CD4-positive, alpha-beta T cell (primary cell): ENCODE data around the gene C1GALT1. TPM values are rescaled to one million over a fixed set of nuclear protein-coding genes. Genes with fewer than 3 reads are reported as not detected.
A peak's percentile ranks its signal among the peaks of the same experiment; 100 is the strongest.

Experiments used
- ATAC-seq: fragments of 200-7000 bp; cut with Tn5 transposase; one replicate; pipeline ENCODE4 v1.10.0; 2022; ENCODE audit warnings: mild to moderate bottlenecking; ENCODE audit not compliant: poor library complexity
- CTCF ChIA-PET: fragments of 350-600 bp; sonication (Branson Sonifier 250); formaldehyde crosslinking; loops from one replicate; lab custom pipeline; 2021; ENCODE audit warnings: antibody characterized with exemption, inconsistent platforms; lab: Charles Lee
- POLR2A ChIA-PET: fragments of 350-600 bp; sonication (Branson Sonifier 250); formaldehyde crosslinking; loops from one replicate; lab custom pipeline; 2021; ENCODE audit warnings: antibody characterized with exemption, inconsistent platforms; lab: Charles Lee
- DNase-seq, 14 experiments: peaks; one replicate each; pipeline ENCODE4 v3.0.0-alpha.2; 2013 to 2020; ENCODE audit warnings: mixed read lengths in 2 of 14
- H3K27ac ChIP-seq, 2 donors: one replicate each; pipeline versions ENCODE4 v1.5.1 to v1.7.0; 2013; ENCODE audit warnings: low read length in 2 of 2, low read depth in 1 of 2, mild to moderate bottlenecking in 1 of 2
- H3K27me3 ChIP-seq, 2 experiments: 1 replicate in 1 of 2; 2 replicates in 1 of 2; pipeline versions ENCODE4 v1.6.1 to v1.7.0; 2013; ENCODE audit warnings: low read length in 2 of 2, control low read depth in 1 of 2, mild to moderate bottlenecking in 1 of 2, moderate library complexity in 1 of 2; ENCODE audit not compliant: insufficient read depth in 2 of 2, control insufficient read depth in 1 of 2
- H3K36me3 ChIP-seq: one replicate; pipeline ENCODE4 v1.6.1; 2013; ENCODE audit warnings: low read length, control low read depth; ENCODE audit not compliant: insufficient read depth
- H3K4me1 ChIP-seq: one replicate; pipeline ENCODE4 v1.6.1; 2013; ENCODE audit warnings: low read length, control low read depth; ENCODE audit not compliant: insufficient read depth
- H3K4me3 ChIP-seq: one replicate; pipeline ENCODE4 v1.5.1; 2013; ENCODE audit warnings: mild to moderate bottlenecking, low read length, moderate library complexity
- H3K9me3 ChIP-seq, 2 experiments: 1 replicate in 1 of 2; 2 replicates in 1 of 2; pipeline versions ENCODE4 v1.6.1 to v1.7.0; 2013; ENCODE audit warnings: low read length in 2 of 2, mild to moderate bottlenecking in 2 of 2, control low read depth in 1 of 2, moderate library complexity in 1 of 2; ENCODE audit not compliant: control insufficient read depth in 1 of 2, insufficient read depth in 1 of 2
- H3K27ac Mint-ChIP-seq: one replicate; pipeline ENCODE4 v1.8.0; 2020; ENCODE audit warnings: mixed read lengths
- H3K27me3 Mint-ChIP-seq: one replicate; pipeline ENCODE4 v1.8.0; 2021; ENCODE audit warnings: mixed read lengths
- H3K36me3 Mint-ChIP-seq: one replicate; pipeline ENCODE4 v1.8.0; 2021; ENCODE audit warnings: low read depth, mixed read lengths
- H3K4me1 Mint-ChIP-seq: one replicate; pipeline ENCODE4 v1.8.0; 2021; ENCODE audit warnings: low read depth, mixed read lengths
- H3K4me3 Mint-ChIP-seq: one replicate; pipeline ENCODE4 v1.8.0; 2020; ENCODE audit warnings: mild to moderate bottlenecking, mixed read lengths
- H3K9me3 Mint-ChIP-seq: one replicate; pipeline ENCODE4 v1.8.0; 2020; ENCODE audit warnings: mixed read lengths
- intact Hi-C, 2 experiments: fragments of 100-400 bp; cut with DNase I in 1 of 2; cut with micrococcal nuclease in 1 of 2; formaldehyde crosslinking; loops; one replicate each; pipeline versions ENCODE4 v1.15.1 to v1.9.0; 2023 to 2025; cut with DNase I, micrococcal nuclease
- total RNA-seq, 174 experiments: library from RNA in 2 of 174; stranded (reverse) in 2 of 174; gene quantifications; one replicate each; pipeline ENCODE4 v1.2.3 and lab custom pipeline; 2021 to 2026
- TF ChIP-seq, protein P1 (sequence below): fragments of 200-600 bp; IDR thresholded peaks from one replicate; pipeline ENCODE4 v1.8.0; 2022; ENCODE audit warnings: antibody characterized with exemption, mild to moderate bottlenecking

The C1GALT1 gene
- total RNA-seq, 2 experiments from 2014 or later, result 49.4 to 51.9 TPM

DNA sequence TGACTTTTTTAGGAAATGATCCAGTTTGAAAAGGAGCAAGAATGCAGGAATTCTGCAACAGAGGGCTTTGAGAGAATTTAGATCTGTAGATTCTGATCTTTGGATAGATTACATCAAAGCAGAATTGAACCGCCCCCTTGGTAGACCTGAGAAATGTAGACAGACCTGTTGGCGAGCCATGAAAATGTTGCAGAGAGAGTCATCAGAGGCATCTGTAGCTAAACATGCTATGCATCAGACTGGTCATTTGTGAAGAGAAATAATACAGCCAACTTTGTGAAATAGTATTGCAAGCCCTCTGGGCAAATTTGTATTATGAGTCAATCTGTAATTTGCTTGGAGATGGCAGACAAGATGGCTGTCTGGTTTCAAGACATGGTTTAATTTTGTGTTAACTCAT lies 4.3 kb upstream of the C1GALT1 start:
- Mint-ChIP-seq H3K36me3 (peaks cover 24% of the 10 kb centered on the region), H3K27ac (no peak overlapping the region), H3K9me3 (peaks cover 3% of the 10 kb centered on the region), H3K27me3 (no peaks in the 10 kb centered on the region), H3K4me3 (no peak overlapping the region), H3K4me1 (peaks cover 25% of the 10 kb centered on the region)
- Histone ChIP-seq H3K27me3 (no peaks in the 10 kb centered on the region), H3K9me3 (no peaks in the 10 kb centered on the region), H3K36me3 (no peaks in the 10 kb centered on the region), H3K4me1 (peaks cover 7% of the 10 kb centered on the region), H3K27ac (no peak overlapping the region), H3K4me3 (no peak overlapping the region)
- ATAC-seq, result no peak
- intact Hi-C loops, result loop anchor here in 1 of 2 experiments (1.0 kb wide), 1 partner anchor 362 kb away; no protein-coding TSS in a partner anchor
- ChIA-PET CTCF (interaction anchor here (1.1 kb wide), 1 partner anchor 10 kb away, joined by 3 read pairs; no protein-coding TSS in a partner anchor), POLR2A (interaction anchor here (1.1 to 2.4 kb wide), 2 partner anchors 18 to 72 kb away, joined by 4 to 8 read pairs; no protein-coding TSS in a partner anchor)
- TF ChIP-seq, protein P1, sequence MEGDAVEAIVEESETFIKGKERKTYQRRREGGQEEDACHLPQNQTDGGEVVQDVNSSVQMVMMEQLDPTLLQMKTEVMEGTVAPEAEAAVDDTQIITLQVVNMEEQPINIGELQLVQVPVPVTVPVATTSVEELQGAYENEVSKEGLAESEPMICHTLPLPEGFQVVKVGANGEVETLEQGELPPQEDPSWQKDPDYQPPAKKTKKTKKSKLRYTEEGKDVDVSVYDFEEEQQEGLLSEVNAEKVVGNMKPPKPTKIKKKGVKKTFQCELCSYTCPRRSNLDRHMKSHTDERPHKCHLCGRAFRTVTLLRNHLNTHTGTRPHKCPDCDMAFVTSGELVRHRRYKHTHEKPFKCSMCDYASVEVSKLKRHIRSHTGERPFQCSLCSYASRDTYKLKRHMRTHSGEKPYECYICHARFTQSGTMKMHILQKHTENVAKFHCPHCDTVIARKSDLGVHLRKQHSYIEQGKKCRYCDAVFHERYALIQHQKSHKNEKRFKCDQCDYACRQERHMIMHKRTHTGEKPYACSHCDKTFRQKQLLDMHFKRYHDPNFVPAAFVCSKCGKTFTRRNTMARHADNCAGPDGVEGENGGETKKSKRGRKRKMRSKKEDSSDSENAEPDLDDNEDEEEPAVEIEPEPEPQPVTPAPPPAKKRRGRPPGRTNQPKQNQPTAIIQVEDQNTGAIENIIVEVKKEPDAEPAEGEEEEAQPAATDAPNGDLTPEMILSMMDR, result no peak
- DNase-seq, result no peak

DNA sequence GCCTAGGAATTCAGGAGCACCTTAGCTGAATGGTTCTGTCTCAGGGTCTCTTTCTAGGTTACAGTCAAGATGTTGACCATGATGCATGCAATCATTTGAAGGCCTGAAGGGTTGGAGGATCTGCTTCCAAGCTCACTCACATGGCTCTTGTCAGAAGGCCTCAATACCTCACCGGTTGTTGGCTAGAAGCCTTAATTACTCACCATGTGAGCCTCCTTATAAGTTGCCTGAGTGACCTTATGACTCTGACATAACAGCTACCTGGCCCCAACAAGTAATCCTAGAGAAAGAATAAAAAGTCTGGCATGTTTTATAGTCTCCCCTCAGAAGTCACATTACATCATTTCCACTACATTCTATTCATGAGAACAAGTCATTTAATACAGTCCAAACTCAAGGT lies 3.4 kb upstream of the C1GALT1 start:
- no peak for DNase-seq
- H3K4me3 ChIP-seq, result no peak overlapping the region
- no peaks in the 10 kb centered on the region for H3K9me3 ChIP-seq
- ChIA-PET CTCF (interaction anchor here (1.1 kb wide), 1 partner anchor 11 kb away, joined by 3 read pairs; no protein-coding TSS in a partner anchor), POLR2A (interaction anchor here (1.1 kb wide), 1 partner anchor 73 kb away, joined by 4 read pairs; no protein-coding TSS in a partner anchor)
- H3K27ac Mint-ChIP-seq, result no peak overlapping the region
- H3K9me3 Mint-ChIP-seq, result no peaks in the 10 kb centered on the region
- H3K4me1 ChIP-seq, result peaks cover 11% of the 10 kb centered on the region
- no peaks in the 10 kb centered on the region for H3K27me3 ChIP-seq
- H3K27me3 Mint-ChIP-seq, result no peaks in the 10 kb centered on the region
- no peak overlapping the region for H3K4me3 Mint-ChIP-seq
- no peak overlapping the region for H3K27ac ChIP-seq
- intact Hi-C loops, result loop anchor here in 1 of 2 experiments (1.0 kb wide), 1 partner anchor 361 kb away; no protein-coding TSS in a partner anchor
- H3K36me3 ChIP-seq, result no peaks in the 10 kb centered on the region
- ATAC-seq, result no peak
- H3K36me3 Mint-ChIP-seq, result peaks cover 29% of the 10 kb centered on the region
- H3K4me1 Mint-ChIP-seq, result peaks cover 25% of the 10 kb centered on the region
- TF ChIP-seq, protein P1, result no peak

DNA sequence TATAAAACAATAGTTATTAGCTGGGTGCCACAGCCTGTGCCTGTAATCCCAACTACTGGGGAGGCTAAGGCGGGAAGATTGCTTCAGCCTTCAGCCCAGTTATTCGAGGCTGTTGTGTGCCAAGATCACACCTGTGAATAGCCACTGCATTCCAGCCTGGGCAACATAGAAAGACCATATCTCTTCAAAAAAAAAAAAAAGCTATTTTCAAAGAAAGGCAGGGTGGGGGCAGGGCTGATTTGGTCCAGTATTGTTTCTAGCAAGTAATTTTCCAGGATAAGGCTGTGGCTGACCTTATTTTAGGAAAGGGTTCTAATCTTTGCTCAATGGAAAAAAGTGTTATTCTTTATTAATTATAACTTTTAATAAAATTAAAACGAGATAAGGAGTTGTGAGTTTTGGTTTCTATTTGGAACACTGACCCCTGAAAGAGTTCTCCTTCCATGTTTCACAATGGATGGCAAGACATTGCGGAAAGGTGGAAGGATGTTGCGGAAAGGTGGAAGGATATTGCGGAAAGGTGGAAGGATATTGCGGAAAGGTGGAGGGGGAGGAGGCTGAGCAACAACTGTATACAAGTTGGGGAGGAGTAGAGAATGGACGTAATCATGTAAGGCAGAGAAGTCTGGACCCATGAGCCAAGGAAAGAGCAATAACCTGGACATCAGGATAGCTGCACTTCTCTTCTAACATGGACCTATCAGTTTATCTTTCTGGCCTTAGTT lies 1.5 kb upstream of the C1GALT1 start:
- H3K9me3 ChIP-seq, result no peaks in the 10 kb centered on the region
- intact Hi-C loops, result loop anchor here (1.0 to 10.0 kb wide), 10 partner anchors 24 to 946 kb away; partner anchors contain the start of genes UMAD1 (in 2 of the 2) and MIOS (in 1 of the 2)
- peaks cover 23% of the 10 kb centered on the region for H3K4me1 Mint-ChIP-seq
- ChIA-PET POLR2A (interaction anchor here (0.8 to 4.2 kb wide), 21 partner anchors 8 to 787 kb away, joined by 3 to 119 read pairs (median 6); partner anchors contain the start of gene UMAD1), CTCF (interaction anchor here (1.2 to 2.3 kb wide), 10 partner anchors 8 to 388 kb away, joined by 3 to 15 read pairs (median 7); no protein-coding TSS in a partner anchor)
- H3K36me3 ChIP-seq, result no peaks in the 10 kb centered on the region
- H3K9me3 Mint-ChIP-seq, result no peaks in the 10 kb centered on the region
- no peaks in the 10 kb centered on the region for H3K27me3 Mint-ChIP-seq
- H3K4me3 ChIP-seq, result peak overlapping the region; percentile 74
- DNase-seq, result no peak
- ATAC-seq, result no peak
- H3K27ac Mint-ChIP-seq, result no peak overlapping the region
- peak overlapping the region; percentile 94 for H3K4me3 Mint-ChIP-seq
- peaks cover 23% of the 10 kb centered on the region for H3K36me3 Mint-ChIP-seq
- peaks cover 18% of the 10 kb centered on the region for H3K4me1 ChIP-seq
- no peaks in the 10 kb centered on the region for H3K27me3 ChIP-seq
- TF ChIP-seq, protein P1, result no peak
- peak overlapping the region; percentile 87 to 88 for H3K27ac ChIP-seq
